Measurements from ENCODE around the gene ARRB2.

The ARRB2 gene

GRCh38 chr17:4744999-4745969, 34.9 kb downstream of the ARRB2 start:
- no peak overlapping the region for H3K27ac ChIP-seq
- H3K4me3 ChIP-seq = no peak overlapping the region
- TF ChIP-seq CTCF (IDR thresholded peaks at IDR 0.05) = no peak

GRCh38 chr17:4747847-4748246, 37.4 kb downstream of the ARRB2 start:
- no peak overlapping the region for H3K4me3 ChIP-seq
- no peak for TF ChIP-seq CTCF (IDR thresholded peaks at IDR 0.05)
- DNase-seq (ENCODE audit: low spot score) = no peak
- peak overlapping the region in 1 of 2 donors; percentile 28 for H3K27ac ChIP-seq

More at GRCh38 chr17:4744999-4745969, 34.9 kb downstream of the ARRB2 start:
- no peak for DNase-seq (ENCODE audit: low spot score)

DNA sequence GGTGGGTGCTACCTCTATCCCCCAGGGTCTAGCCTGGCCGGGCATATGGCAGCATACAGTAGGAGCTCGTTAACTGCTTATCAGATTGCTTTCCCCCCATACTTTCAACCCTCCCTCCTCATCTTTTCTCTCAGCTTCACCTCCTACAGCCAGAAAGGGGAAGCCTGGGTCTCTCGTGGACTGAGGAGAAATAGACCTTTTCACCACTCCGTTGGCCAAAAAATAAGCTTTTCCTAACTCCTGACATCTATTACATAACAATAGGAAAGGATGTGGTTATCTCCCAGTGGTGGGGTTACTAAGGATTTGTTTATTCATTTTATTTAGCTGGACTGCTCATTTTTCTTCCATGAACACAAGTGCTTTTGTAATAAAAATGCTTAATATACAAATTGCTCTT, 38.3 kb downstream of the ARRB2 start:
- H3K4me3 ChIP-seq = no peak overlapping the region
- DNase-seq (ENCODE audit: low spot score) = no peak
- peak overlapping the region in 1 of 2 donors; percentile 44 for H3K27ac ChIP-seq
- no peak for TF ChIP-seq CTCF (IDR thresholded peaks at IDR 0.05)

DNA sequence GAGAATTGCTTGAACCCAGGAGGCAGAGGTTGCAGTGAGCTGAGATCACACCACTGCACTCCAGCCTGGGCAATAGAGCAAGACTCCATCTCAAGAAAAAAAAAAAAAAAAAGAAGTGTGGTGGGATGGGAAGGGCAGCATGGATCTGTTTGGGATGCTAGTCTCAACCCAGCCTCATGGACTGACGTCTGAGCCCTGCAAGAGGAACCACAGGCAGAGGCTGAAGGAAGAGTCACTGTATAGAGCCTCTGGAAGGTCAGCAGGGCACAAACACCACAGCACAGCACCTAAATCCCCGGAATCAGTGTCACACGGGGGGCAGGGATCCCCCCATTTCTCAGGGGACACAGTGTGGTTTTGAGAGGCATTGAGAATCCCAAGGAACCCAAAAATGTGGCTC, 40.2 kb downstream of the ARRB2 start:
- no peak for TF ChIP-seq CTCF (IDR thresholded peaks at IDR 0.05)
- no peak for DNase-seq (ENCODE audit: low spot score)
- no peak overlapping the region for H3K27ac ChIP-seq
- no peak overlapping the region for H3K4me3 ChIP-seq

DNA sequence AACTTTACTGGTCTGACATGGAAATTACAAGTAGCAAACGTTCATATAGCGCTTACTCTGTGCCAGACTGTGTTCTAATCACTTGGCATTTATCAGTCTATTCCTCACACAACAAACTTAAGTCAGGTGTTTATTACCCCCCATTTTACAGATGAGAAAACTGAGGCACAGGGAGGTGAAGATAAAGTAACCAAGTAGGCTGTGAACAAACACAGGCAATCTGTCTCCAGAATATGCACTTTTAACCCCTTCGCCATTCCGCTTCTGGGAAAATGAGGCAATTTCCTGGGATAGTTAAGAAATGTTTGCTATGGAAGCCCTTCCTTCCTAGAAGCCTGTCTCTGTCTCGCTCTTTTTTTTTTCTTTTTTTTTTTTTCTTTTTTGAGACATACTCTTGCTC, 41.5 kb downstream of the ARRB2 start:
- Histone ChIP-seq H3K27ac (no peak overlapping the region), H3K4me3 (no peak overlapping the region)
- no peak for TF ChIP-seq CTCF (IDR thresholded peaks at IDR 0.05)
- no peak for DNase-seq (ENCODE audit: low spot score)

- no peak for TF ChIP-seq CTCF (IDR thresholded peaks at IDR 0.05)
- Histone ChIP-seq H3K27ac (no peak overlapping the region), H3K4me3 (no peak overlapping the region)
- DNase-seq (ENCODE audit: low spot score) = no peak
These were observed 43.0 kb downstream of the ARRB2 start for GRCh38 chr17:4753392-4753791.

DNA sequence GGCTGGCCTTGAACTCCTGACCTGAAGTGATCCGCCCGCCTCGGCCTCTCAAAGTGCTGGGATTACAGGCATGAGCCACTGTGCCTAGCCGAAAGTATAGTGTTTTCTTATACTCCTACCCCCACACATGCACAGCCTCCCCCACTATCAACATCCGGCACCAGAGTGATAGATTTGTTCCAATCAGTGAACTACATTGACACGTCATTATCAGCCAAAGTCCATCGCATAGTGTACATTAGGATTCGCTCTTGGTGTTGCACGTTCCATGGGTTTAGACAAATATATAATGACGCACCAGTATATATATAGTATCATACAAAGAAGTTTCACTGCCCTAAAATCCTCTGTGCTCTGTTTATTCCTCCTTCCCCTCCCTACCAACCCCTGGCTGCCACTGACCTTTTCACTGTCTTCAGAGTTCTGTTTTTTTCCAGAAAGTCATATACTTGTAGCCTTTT, 49.4 kb downstream of the ARRB2 start:
- DNase-seq (ENCODE audit: low spot score) = no peak
- no peak for TF ChIP-seq CTCF (IDR thresholded peaks at IDR 0.05)
- Histone ChIP-seq H3K4me3 (no peak overlapping the region), H3K27ac (no peak overlapping the region)

All from coronary artery (tissue), 2 donors.